Activated CD4-positive, alpha-beta memory T cell treated with anti-CD3 and anti-CD28 coated beads, Interleukin-2, amount 10 ng/mL, durations not matched to agents 7 days and 5 days (primary cell): Measurements from ENCODE around the gene CCDC159. TPM values are rescaled to one million over a fixed set of nuclear protein-coding genes. Genes with fewer than 3 reads are reported as not detected.
"Not testable (repeated sequence)": the region's sequence is repeated elsewhere in the genome, so short reads cannot be mapped to it uniquely, and the experiment has no call there.

Experiments
- CTCF ChIA-PET: fragments of 350-600 bp; sonication (Branson Sonifier 250); formaldehyde crosslinking; loops from one replicate; lab custom pipeline; 2021; ENCODE audit warnings: antibody characterized with exemption, inconsistent platforms; lab: Charles Lee
- POLR2A ChIA-PET: fragments of 350-600 bp; sonication (Branson Sonifier 250); formaldehyde crosslinking; loops from one replicate; lab custom pipeline; 2021; ENCODE audit warnings: antibody characterized with exemption; lab: Charles Lee
- DNase-seq: peaks from one replicate; pipeline ENCODE4 v3.0.0-alpha.2; 2020
- H3K27ac Mint-ChIP-seq: one replicate; pipeline ENCODE4 v1.8.0; 2021; ENCODE audit warnings: mild to moderate bottlenecking, mixed read lengths
- H3K27me3 Mint-ChIP-seq: one replicate; pipeline ENCODE4 v1.8.0; 2021; ENCODE audit warnings: mixed read lengths
- H3K36me3 Mint-ChIP-seq: one replicate; pipeline ENCODE4 v1.8.0; 2021; ENCODE audit warnings: low read depth, mixed read lengths
- H3K4me1 Mint-ChIP-seq: one replicate; pipeline ENCODE4 v1.8.0; 2021; ENCODE audit warnings: mixed read lengths
- H3K4me3 Mint-ChIP-seq: one replicate; pipeline ENCODE4 v1.8.0; 2021; ENCODE audit warnings: mild to moderate bottlenecking, mixed read lengths
- H3K9me3 Mint-ChIP-seq: one replicate; pipeline ENCODE4 v1.8.0; 2021; ENCODE audit warnings: mixed read lengths
- total RNA-seq, 2 experiments: library from RNA; stranded (reverse); gene quantifications; one replicate each; pipeline ENCODE4 v1.2.3, GENCODE V29; 2021

CCDC159 gene
- total RNA-seq, 2 experiments from 2014 or later = 24.0 to 24.7 TPM

- Mint-ChIP-seq H3K27me3 (no peaks in the 10 kb centered on the region), H3K4me3 (no peak overlapping the region), H3K4me1 (peaks cover 36% of the 10 kb centered on the region), H3K9me3 (no peaks in the 10 kb centered on the region), H3K36me3 (peaks cover 31% of the 10 kb centered on the region), H3K27ac (no peak overlapping the region)
- ChIA-PET CTCF (interaction anchor here (0.8 to 2.2 kb wide), 13 partner anchors 8 to 184 kb away, joined by 3 to 13 read pairs (median 4); partner anchors contain the start of genes CCDC159, ECSIT, ELOF1 and EPOR), POLR2A (interaction anchor here (0.6 to 3.0 kb wide), 25 partner anchors 9 to 1235 kb away, joined by 3 to 15 read pairs (median 4); partner anchors contain the start of genes CCDC159, ECSIT, ELOF1 and EPOR)
- DNase-seq = peak; percentile 87
Measured at GRCh38 chr19:11375143-11375948, 29.0 kb downstream of the CCDC159 start.

GRCh38 chr19:11377237-11377636 is 30.9 kb downstream of the CCDC159 start:
- H3K36me3 Mint-ChIP-seq = peaks cover 31% of the 10 kb centered on the region
- H3K4me3 Mint-ChIP-seq = peak overlapping the region; percentile 40
- CTCF ChIA-PET = interaction anchor here (0.7 to 2.6 kb wide), 11 partner anchors 8 to 152 kb away, joined by 3 to 13 read pairs (median 4); partner anchors contain the start of genes ECSIT, ODAD3, PRKCSH and RAB3D
- peaks cover 48% of the 10 kb centered on the region for H3K4me1 Mint-ChIP-seq
- DNase-seq = peak; percentile 51
- no peaks in the 10 kb centered on the region for H3K9me3 Mint-ChIP-seq
- POLR2A ChIA-PET = interaction anchor here (0.6 to 1.7 kb wide), 4 partner anchors 31 to 1305 kb away, joined by 3 to 5 read pairs (median 3); partner anchors contain the start of genes CCDC159 and TMEM205
- peaks cover 3% of the 10 kb centered on the region for H3K27me3 Mint-ChIP-seq
- peak overlapping the region; percentile 90 for H3K27ac Mint-ChIP-seq

- Mint-ChIP-seq H3K4me3 (no peak overlapping the region), H3K36me3 (peaks cover 31% of the 10 kb centered on the region), H3K4me1 (peaks cover 50% of the 10 kb centered on the region), H3K9me3 (no peaks in the 10 kb centered on the region), H3K27ac (peak overlapping the region; percentile 54), H3K27me3 (peaks cover 5% of the 10 kb centered on the region)
- POLR2A ChIA-PET = interaction anchor here (0.9 kb wide), 1 partner anchor 62 kb away, joined by 3 read pairs; no protein-coding TSS in a partner anchor
- DNase-seq = no peak
- CTCF ChIA-PET = interaction anchor here (0.9 to 2.6 kb wide), 8 partner anchors 9 to 151 kb away, joined by 3 to 13 read pairs (median 4); partner anchors contain the start of genes ECSIT, ODAD3, PRKCSH and RAB3D
Measured at GRCh38 chr19:11377756-11378155, 31.4 kb downstream of the CCDC159 start.

- peaks cover 31% of the 10 kb centered on the region for H3K36me3 Mint-ChIP-seq
- H3K9me3 Mint-ChIP-seq = no peaks in the 10 kb centered on the region
- H3K27ac Mint-ChIP-seq = peak overlapping the region; percentile 36
- H3K4me1 Mint-ChIP-seq = peaks cover 53% of the 10 kb centered on the region
- no peak for DNase-seq
- ChIA-PET POLR2A (no interaction called here), CTCF (interaction anchor here (1.1 to 2.6 kb wide), 4 partner anchors 9 to 57 kb away, joined by 4 to 11 read pairs (median 4); partner anchors contain the start of genes ODAD3, PRKCSH and RAB3D)
- no peak overlapping the region for H3K4me3 Mint-ChIP-seq
- H3K27me3 Mint-ChIP-seq = peaks cover 9% of the 10 kb centered on the region
Measured at GRCh38 chr19:11378319-11379189, 32.2 kb downstream of the CCDC159 start.

- peak overlapping the region; percentile 99 for H3K27ac Mint-ChIP-seq
- peaks cover 53% of the 10 kb centered on the region for H3K4me1 Mint-ChIP-seq
Measured at GRCh38 chr19:11379269-11379845, 33.0 kb downstream of the CCDC159 start.

GRCh38 chr19:11379857-11380350 is 33.6 kb downstream of the CCDC159 start:
- no peaks in the 10 kb centered on the region for H3K9me3 Mint-ChIP-seq
- H3K4me1 Mint-ChIP-seq = peaks cover 53% of the 10 kb centered on the region
- ChIA-PET CTCF (interaction anchor here (0.6 to 4.5 kb wide), 7 partner anchors 10 to 221 kb away, joined by 4 to 45 read pairs (median 18); partner anchors contain the start of genes ODAD3 and PRKCSH), POLR2A (interaction anchor here (1.7 to 2.7 kb wide), 5 partner anchors 11 to 224 kb away, joined by 4 to 25 read pairs (median 16); partner anchors contain the start of genes CCDC159, SPC24 and TMEM205)
- peak overlapping the region; percentile 99 for H3K27ac Mint-ChIP-seq
- H3K36me3 Mint-ChIP-seq = peaks cover 31% of the 10 kb centered on the region
- H3K27me3 Mint-ChIP-seq = peaks cover 16% of the 10 kb centered on the region
- DNase-seq = no peak
- H3K4me3 Mint-ChIP-seq = peak overlapping the region; percentile 84

More at GRCh38 chr19:11379269-11379845, 33.0 kb downstream of the CCDC159 start:
- Mint-ChIP-seq H3K36me3 (peaks cover 31% of the 10 kb centered on the region), H3K27me3 (peaks cover 12% of the 10 kb centered on the region)
- ChIA-PET CTCF (interaction anchor here (0.6 to 4.5 kb wide), 2 partner anchors 103 to 220 kb away, joined by 4 to 45 read pairs; no protein-coding TSS in a partner anchor), POLR2A (interaction anchor here (1.7 to 2.7 kb wide), 3 partner anchors 34 to 103 kb away, joined by 4 to 25 read pairs (median 16); partner anchors contain the start of genes CCDC159 and TMEM205)
- DNase-seq, H3K4me3 Mint-ChIP-seq, H3K9me3 Mint-ChIP-seq: not testable (repeated sequence)

GRCh38 chr19:11380653-11381537 is 34.6 kb downstream of the CCDC159 start:
- H3K36me3 Mint-ChIP-seq = peaks cover 27% of the 10 kb centered on the region
- peak overlapping the region; percentile 99 for H3K27ac Mint-ChIP-seq
- peak overlapping the region; percentile 84 for H3K4me3 Mint-ChIP-seq
- peak; percentile 98 for DNase-seq
- POLR2A ChIA-PET = interaction anchor here (0.8 to 2.7 kb wide), 21 partner anchors 12 to 513 kb away, joined by 3 to 25 read pairs (median 5); partner anchors contain the start of genes CCDC159, ECSIT, LDLR and ODAD3
- CTCF ChIA-PET = interaction anchor here (0.6 to 4.5 kb wide), 40 partner anchors 11 to 1388 kb away, joined by 3 to 45 read pairs (median 5); partner anchors contain the start of genes CCDC159, ECSIT, ELOF1 and ODAD3
- no peaks in the 10 kb centered on the region for H3K9me3 Mint-ChIP-seq
- peaks cover 48% of the 10 kb centered on the region for H3K4me1 Mint-ChIP-seq
- H3K27me3 Mint-ChIP-seq = peaks cover 16% of the 10 kb centered on the region

- ChIA-PET POLR2A (interaction anchor here (0.8 to 2.7 kb wide), 4 partner anchors 8 to 154 kb away, joined by 3 to 11 read pairs (median 4); partner anchors contain the start of genes CCDC159, ODAD3, SWSAP1 and TMEM205), CTCF (interaction anchor here (0.7 to 4.5 kb wide), 10 partner anchors 8 to 1521 kb away, joined by 3 to 45 read pairs (median 6); partner anchors contain the start of genes ODAD3, PRKCSH, RAB3D and SWSAP1)
- Mint-ChIP-seq H3K27me3 (peaks cover 16% of the 10 kb centered on the region), H3K27ac (no peak overlapping the region), H3K4me3 (peak overlapping the region; percentile 56), H3K4me1 (peaks cover 38% of the 10 kb centered on the region), H3K9me3 (no peaks in the 10 kb centered on the region), H3K36me3 (peaks cover 13% of the 10 kb centered on the region)
- peak; percentile 54 for DNase-seq
Measured at GRCh38 chr19:11382898-11383705, 36.8 kb downstream of the CCDC159 start.

- POLR2A ChIA-PET = interaction anchor here (2.7 kb wide), 1 partner anchor 9 kb away, joined by 11 read pairs; the partner anchor contains the start of gene SWSAP1
- Mint-ChIP-seq H3K9me3 (no peaks in the 10 kb centered on the region), H3K4me3 (no peak overlapping the region), H3K27ac (no peak overlapping the region), H3K4me1 (peaks cover 32% of the 10 kb centered on the region), H3K27me3 (peaks cover 16% of the 10 kb centered on the region), H3K36me3 (peaks cover 9% of the 10 kb centered on the region)
- DNase-seq = no peak
- CTCF ChIA-PET = interaction anchor here (0.7 to 4.5 kb wide), 6 partner anchors 8 to 99 kb away, joined by 3 to 45 read pairs (median 6); partner anchors contain the start of genes ODAD3, PRKCSH and SWSAP1
Measured at GRCh38 chr19:11383706-11384048, 37.4 kb downstream of the CCDC159 start.

GRCh38 chr19:11384778-11385129 is 38.4 kb downstream of the CCDC159 start:
- Mint-ChIP-seq H3K4me1 (peaks cover 28% of the 10 kb centered on the region), H3K9me3 (no peaks in the 10 kb centered on the region), H3K27ac (no peak overlapping the region), H3K4me3 (no peak overlapping the region), H3K36me3 (peaks cover 5% of the 10 kb centered on the region), H3K27me3 (peaks cover 16% of the 10 kb centered on the region)
- DNase-seq = no peak
- CTCF ChIA-PET = interaction anchor here (0.7 to 2.4 kb wide), 2 partner anchors 9 to 50 kb away, joined by 3 to 9 read pairs; partner anchors contain the start of genes ODAD3 and SWSAP1
- POLR2A ChIA-PET = interaction anchor here (2.7 kb wide), 1 partner anchor 10 kb away, joined by 11 read pairs; the partner anchor contains the start of gene SWSAP1
